IPS-NIHi11 (cell line): ENCODE results near the gene COPZ2.

ENCODE experiments used
- DNase-seq: peaks from one replicate; pipeline ENCODE4 v3.0.0; 2012; ENCODE audit warnings: mixed read lengths, low spot score

The COPZ2 gene

GRCh38 chr17:47983492-47984223, 53.9 kb downstream of the COPZ2 start:
- no peak for DNase-seq

- DNase-seq: no peak
Observed at GRCh38 chr17:47982645-47983390, 54.8 kb downstream of the COPZ2 start.

GRCh38 chr17:47982091-47982617, 55.4 kb downstream of the COPZ2 start:
- DNase-seq: no peak

GRCh38 chr17:47981462-47981861, 56.1 kb downstream of the COPZ2 start:
- no peak for DNase-seq

GRCh38 chr17:47980541-47980940, 57.1 kb downstream of the COPZ2 start:
- DNase-seq: no peak

- DNase-seq: peak; percentile 93
Observed at GRCh38 chr17:47978324-47978723, 59.3 kb downstream of the COPZ2 start.
